GM12875 (cell line): ENCODE data around the gene RAB22A.

ENCODE experiments used
- H3K4me3 ChIP-seq: one replicate; pipeline ENCODE4 v1.5.1; 2011; ENCODE audit warnings: low read depth, low read length, control low read depth
- TF ChIP-seq, protein P1 (sequence below): IDR thresholded peaks from 2 replicates; pipeline ENCODE4 v1.5.1; 2011; ENCODE audit warnings: low read depth, mild to moderate bottlenecking, control low read depth, inconsistent platforms, low read length, moderate library complexity, borderline replicate concordance; ENCODE audit not compliant: insufficient read depth

Gene RAB22A

DNA sequence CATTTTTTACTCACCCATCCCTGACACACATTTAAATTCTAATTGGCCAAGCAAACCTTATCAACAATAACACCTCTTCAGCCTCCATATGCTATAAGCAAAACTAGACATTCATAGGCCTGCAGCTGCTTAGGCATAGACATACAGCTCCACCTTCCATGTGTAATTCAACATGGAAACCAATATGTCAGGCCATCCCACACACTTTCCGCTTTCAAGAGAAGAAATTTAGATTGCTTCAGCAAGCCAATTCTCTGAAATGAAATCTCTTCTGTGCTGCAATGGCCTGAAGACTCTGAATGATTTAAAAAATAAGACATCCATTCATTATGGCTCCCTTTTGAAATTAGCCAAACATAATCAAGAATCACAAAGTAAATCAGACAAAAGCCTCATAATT, 4.5 kb upstream of the RAB22A start:
- TF ChIP-seq, protein P1, sequence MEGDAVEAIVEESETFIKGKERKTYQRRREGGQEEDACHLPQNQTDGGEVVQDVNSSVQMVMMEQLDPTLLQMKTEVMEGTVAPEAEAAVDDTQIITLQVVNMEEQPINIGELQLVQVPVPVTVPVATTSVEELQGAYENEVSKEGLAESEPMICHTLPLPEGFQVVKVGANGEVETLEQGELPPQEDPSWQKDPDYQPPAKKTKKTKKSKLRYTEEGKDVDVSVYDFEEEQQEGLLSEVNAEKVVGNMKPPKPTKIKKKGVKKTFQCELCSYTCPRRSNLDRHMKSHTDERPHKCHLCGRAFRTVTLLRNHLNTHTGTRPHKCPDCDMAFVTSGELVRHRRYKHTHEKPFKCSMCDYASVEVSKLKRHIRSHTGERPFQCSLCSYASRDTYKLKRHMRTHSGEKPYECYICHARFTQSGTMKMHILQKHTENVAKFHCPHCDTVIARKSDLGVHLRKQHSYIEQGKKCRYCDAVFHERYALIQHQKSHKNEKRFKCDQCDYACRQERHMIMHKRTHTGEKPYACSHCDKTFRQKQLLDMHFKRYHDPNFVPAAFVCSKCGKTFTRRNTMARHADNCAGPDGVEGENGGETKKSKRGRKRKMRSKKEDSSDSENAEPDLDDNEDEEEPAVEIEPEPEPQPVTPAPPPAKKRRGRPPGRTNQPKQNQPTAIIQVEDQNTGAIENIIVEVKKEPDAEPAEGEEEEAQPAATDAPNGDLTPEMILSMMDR = no peak
- no peak overlapping the region for H3K4me3 ChIP-seq

DNA sequence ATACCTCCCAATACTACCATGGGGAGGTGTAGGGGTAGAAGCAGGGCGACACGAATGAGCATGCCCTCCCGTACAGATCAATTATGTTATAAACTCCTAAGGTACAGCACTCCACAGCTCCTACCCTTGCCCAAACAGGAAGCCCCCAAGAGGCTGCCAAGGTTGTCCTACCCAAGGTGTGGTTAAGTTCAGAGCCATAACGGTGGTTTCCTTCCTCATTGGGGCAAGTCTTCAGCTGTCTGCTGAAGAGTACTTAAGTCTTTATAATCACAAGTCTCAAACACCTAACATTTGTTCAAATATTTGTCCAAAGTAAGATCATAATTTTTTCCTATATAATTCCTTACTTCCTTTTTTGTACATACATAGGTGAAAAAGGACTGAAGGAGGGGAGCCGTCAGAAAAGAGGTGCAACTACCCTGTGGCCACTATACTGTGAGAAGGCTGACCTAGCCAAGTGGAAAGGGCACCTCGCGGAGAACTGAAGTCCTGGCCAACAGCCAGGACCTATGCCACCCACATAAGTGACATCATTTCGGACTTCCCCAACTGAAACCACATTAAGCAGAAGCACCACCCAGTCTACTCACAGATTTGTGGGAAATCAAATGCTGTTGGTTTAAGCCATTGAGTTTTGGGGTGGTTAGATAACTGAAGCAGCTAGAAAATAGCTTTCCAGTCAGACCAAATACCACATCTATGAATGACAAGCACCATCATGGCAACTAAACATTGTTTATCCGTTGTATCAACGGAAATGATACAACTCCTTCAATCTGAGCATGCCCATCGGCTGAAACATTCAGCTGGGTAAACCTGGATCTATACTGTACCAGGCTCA, 2.9 kb upstream of the RAB22A start:
- TF ChIP-seq, protein P1 = no peak

DNA sequence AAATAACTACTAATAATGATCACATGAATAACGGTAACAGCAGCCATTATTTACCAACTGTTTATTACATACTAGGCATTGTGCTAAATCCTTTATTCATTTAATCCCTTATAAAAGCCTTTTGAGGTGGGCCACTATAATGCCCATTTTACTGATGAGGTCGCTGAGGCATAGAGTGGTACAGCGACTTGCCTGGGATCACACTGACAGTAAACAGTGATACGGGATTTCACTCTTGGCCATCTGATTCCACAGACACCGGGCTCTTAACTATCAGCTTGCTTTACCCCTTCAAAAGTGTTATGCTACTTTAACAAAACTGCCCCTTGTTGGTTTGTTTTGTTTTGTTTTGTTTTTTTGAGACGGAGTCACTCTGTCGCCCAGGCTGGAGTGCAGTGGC, 2.2 kb upstream of the RAB22A start:
- TF ChIP-seq, protein P1 = no peak
- no peak overlapping the region for H3K4me3 ChIP-seq

More for the DNA sequence above, 2.9 kb upstream of the RAB22A start:
- no peak overlapping the region for H3K4me3 ChIP-seq

DNA sequence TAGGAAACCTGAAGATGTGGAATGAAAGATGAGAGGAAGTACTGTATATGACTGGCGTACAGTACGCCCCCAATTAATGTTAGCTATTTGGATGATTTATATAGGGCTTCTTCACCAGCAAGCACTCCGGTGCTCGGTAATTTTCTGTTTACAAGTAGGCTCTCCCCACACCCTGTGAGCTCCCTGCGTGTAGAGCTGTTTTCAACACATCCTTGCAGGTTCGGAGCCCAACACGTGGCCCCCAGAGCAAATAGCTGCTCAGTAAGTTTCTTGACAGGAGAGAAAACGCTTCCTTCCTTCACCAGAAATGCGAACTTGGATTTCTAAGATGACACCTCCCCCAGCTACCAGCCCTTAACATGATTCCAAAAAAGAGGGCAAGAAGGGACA, 1.2 kb upstream of the RAB22A start:
- H3K4me3 ChIP-seq = peak overlapping the region; percentile 72
- TF ChIP-seq, protein P1 = no peak

DNA sequence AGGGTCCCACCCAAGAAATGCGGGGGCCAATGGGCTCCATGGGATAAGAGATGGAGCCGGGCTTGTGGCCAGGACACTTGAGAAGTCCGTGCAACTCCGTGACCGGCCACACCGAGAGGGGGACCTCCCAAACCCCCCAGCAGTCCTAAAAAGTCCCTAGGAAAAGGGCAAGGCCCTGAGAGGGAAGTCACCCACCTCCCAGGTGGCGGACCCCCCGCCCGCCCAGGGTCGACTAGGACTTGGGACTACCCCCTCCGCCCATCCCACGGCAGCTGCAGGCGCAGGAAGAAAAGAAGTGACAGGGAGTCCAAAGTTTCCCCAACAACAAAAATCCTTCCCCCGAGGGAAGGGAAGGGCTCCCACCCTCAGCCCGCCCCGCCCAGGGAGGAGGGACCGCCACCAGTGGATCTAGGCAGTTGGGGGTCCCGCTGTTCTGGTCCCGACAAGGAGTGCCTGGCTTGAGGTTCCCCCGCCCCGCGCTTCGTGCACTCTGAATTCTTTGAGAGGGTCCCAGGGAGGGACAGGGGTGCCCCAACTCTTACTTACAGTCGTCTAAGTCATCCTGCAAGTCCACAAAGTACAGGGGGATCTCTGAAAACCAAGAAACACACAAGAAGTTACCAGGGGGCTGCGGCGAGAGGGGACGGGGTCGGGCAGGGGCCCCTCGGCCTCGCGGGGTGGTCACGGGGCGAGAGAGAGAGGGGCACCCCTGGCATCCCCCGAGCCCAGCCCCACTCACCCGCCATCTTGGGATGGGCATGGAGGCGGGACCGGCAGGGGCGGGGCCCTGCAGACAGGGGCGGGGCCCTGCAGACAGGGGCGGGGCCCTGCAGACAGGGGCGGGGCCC, 611 bp upstream of the RAB22A start:
- H3K4me3 ChIP-seq = peak overlapping the region; percentile 72
- TF ChIP-seq, protein P1 = no peak

DNA sequence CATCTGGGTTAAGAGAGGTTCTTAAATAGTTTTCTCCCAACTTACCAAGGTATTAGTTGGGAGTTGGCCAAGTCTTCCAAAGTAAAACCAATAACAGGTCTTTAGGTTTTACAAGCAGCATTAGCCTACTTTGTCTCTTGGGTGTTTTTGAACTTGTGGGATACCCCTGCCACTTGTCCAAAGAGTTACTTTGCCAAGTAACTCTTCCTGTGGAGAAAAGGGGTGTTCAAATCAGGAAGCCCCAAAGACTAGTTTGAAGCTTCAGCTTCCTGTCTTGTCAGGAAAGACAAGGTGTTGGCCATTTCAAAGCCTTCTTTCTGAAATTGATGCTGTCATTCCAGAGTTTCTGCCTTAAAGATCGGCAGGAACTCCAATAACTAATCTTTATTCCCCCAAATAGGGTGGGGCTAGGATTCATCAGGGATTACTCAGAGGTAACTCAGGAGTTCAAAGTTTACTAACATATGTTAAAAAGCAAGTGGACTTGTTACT, 822 bp downstream of the RAB22A start:
- TF ChIP-seq, protein P1 = no peak
- H3K4me3 ChIP-seq = peak overlapping the region; percentile 55
